Activated T-cell treated with anti-CD3 and anti-CD28 coated beads, Interleukin-2, amount 50 U/mL, for 24 hours (primary cell): ENCODE measurements around the gene FIBCD1.
"Not testable (repeated sequence)": the region's sequence is repeated elsewhere in the genome, so short reads cannot be mapped to it uniquely, and the experiment has no call there.

Source experiments
- DNase-seq: peaks from one replicate; pipeline ENCODE4 v3.0.0-alpha.2; 2020
- H3K27ac Mint-ChIP-seq: 2 replicates; pipeline ENCODE4 v1.8.0; 2020; ENCODE audit warnings: mild to moderate bottlenecking, mixed read lengths
- H3K27me3 Mint-ChIP-seq: 2 replicates; pipeline ENCODE4 v1.8.0; 2020; ENCODE audit warnings: mixed read lengths
- H3K36me3 Mint-ChIP-seq: 2 replicates; pipeline ENCODE4 v1.8.0; 2020; ENCODE audit warnings: low read depth, mixed read lengths
- H3K4me1 Mint-ChIP-seq: 2 replicates; pipeline ENCODE4 v1.8.0; 2020; ENCODE audit warnings: low read depth, mixed read lengths
- H3K4me3 Mint-ChIP-seq: 2 replicates; pipeline ENCODE4 v1.8.0; 2020; ENCODE audit warnings: mild to moderate bottlenecking, moderate library complexity, mixed read lengths
- H3K9me3 Mint-ChIP-seq: 2 replicates; pipeline ENCODE4 v1.8.0; 2020; ENCODE audit warnings: mixed read lengths

Gene FIBCD1

GRCh38 chr9:130963337-130963908, 24.4 kb upstream of the FIBCD1 start:
- Mint-ChIP-seq H3K27ac (no peak overlapping the region), H3K4me3 (no peak overlapping the region), H3K9me3 (peaks cover 3% of the 10 kb centered on the region), H3K27me3 (no peaks in the 10 kb centered on the region), H3K4me1 (no peaks in the 10 kb centered on the region), H3K36me3 (no peaks in the 10 kb centered on the region)
- no peak for DNase-seq

GRCh38 chr9:130962418-130963316, 23.6 kb upstream of the FIBCD1 start:
- DNase-seq, result no peak
- H3K4me3 Mint-ChIP-seq, result no peak overlapping the region
- peaks cover 3% of the 10 kb centered on the region for H3K9me3 Mint-ChIP-seq
- H3K4me1 Mint-ChIP-seq, result no peaks in the 10 kb centered on the region
- H3K27me3 Mint-ChIP-seq, result no peaks in the 10 kb centered on the region
- H3K36me3 Mint-ChIP-seq, result no peaks in the 10 kb centered on the region
- H3K27ac Mint-ChIP-seq, result no peak overlapping the region

GRCh38 chr9:130961511-130962300, 22.7 kb upstream of the FIBCD1 start:
- DNase-seq, result no peak
- Mint-ChIP-seq H3K36me3 (no peaks in the 10 kb centered on the region), H3K27me3 (no peaks in the 10 kb centered on the region), H3K9me3 (peaks cover 3% of the 10 kb centered on the region), H3K27ac (no peak overlapping the region), H3K4me1 (no peaks in the 10 kb centered on the region), H3K4me3 (no peak overlapping the region)

GRCh38 chr9:130960522-130961378, 21.7 kb upstream of the FIBCD1 start:
- peaks cover 3% of the 10 kb centered on the region for H3K9me3 Mint-ChIP-seq
- no peaks in the 10 kb centered on the region for H3K4me1 Mint-ChIP-seq
- peaks cover 7% of the 10 kb centered on the region for H3K27me3 Mint-ChIP-seq
- no peak overlapping the region for H3K4me3 Mint-ChIP-seq
- no peak overlapping the region for H3K27ac Mint-ChIP-seq
- DNase-seq, result no peak
- no peaks in the 10 kb centered on the region for H3K36me3 Mint-ChIP-seq

- H3K4me1 Mint-ChIP-seq, result no peaks in the 10 kb centered on the region
- H3K36me3 Mint-ChIP-seq, result no peaks in the 10 kb centered on the region
- DNase-seq, result no peak
- H3K9me3 Mint-ChIP-seq, result peaks cover 3% of the 10 kb centered on the region
- peaks cover 7% of the 10 kb centered on the region for H3K27me3 Mint-ChIP-seq
- H3K4me3 Mint-ChIP-seq, result no peak overlapping the region
- no peak overlapping the region for H3K27ac Mint-ChIP-seq
Measured at GRCh38 chr9:130959809-130960334, 20.8 kb upstream of the FIBCD1 start.

- DNase-seq, H3K36me3 Mint-ChIP-seq, H3K27ac Mint-ChIP-seq, H3K4me3 Mint-ChIP-seq, H3K4me1 Mint-ChIP-seq, H3K9me3 Mint-ChIP-seq, H3K27me3 Mint-ChIP-seq: not testable (repeated sequence)
Measured at GRCh38 chr9:130958564-130958963, 19.5 kb upstream of the FIBCD1 start.

- H3K27me3 Mint-ChIP-seq, result peaks cover 10% of the 10 kb centered on the region
- DNase-seq, result no peak
- H3K4me1 Mint-ChIP-seq, result no peaks in the 10 kb centered on the region
- H3K4me3 Mint-ChIP-seq, result no peak overlapping the region
- no peak overlapping the region for H3K27ac Mint-ChIP-seq
- peaks cover 3% of the 10 kb centered on the region for H3K9me3 Mint-ChIP-seq
- no peaks in the 10 kb centered on the region for H3K36me3 Mint-ChIP-seq
Measured at GRCh38 chr9:130957451-130958203, 18.6 kb upstream of the FIBCD1 start.

GRCh38 chr9:130956636-130957450, 17.8 kb upstream of the FIBCD1 start:
- no peak for DNase-seq
- no peak overlapping the region for H3K4me3 Mint-ChIP-seq
- H3K4me1 Mint-ChIP-seq, result no peaks in the 10 kb centered on the region
- peaks cover 17% of the 10 kb centered on the region for H3K27me3 Mint-ChIP-seq
- H3K9me3 Mint-ChIP-seq, result peaks cover 3% of the 10 kb centered on the region
- H3K27ac Mint-ChIP-seq, result no peak overlapping the region
- no peaks in the 10 kb centered on the region for H3K36me3 Mint-ChIP-seq

GRCh38 chr9:130955947-130956621, 17.0 kb upstream of the FIBCD1 start:
- no peaks in the 10 kb centered on the region for H3K36me3 Mint-ChIP-seq

GRCh38 chr9:130954925-130955324, 15.9 kb upstream of the FIBCD1 start:
- not testable (repeated sequence) for H3K4me3 Mint-ChIP-seq, H3K9me3 Mint-ChIP-seq, H3K36me3 Mint-ChIP-seq, DNase-seq, H3K27ac Mint-ChIP-seq, H3K4me1 Mint-ChIP-seq
- peaks cover 21% of the 10 kb centered on the region for H3K27me3 Mint-ChIP-seq

More at GRCh38 chr9:130955947-130956621, 17.0 kb upstream of the FIBCD1 start:
- H3K27ac Mint-ChIP-seq, result no peak overlapping the region
- peaks cover 3% of the 10 kb centered on the region for H3K9me3 Mint-ChIP-seq
- peaks cover 17% of the 10 kb centered on the region for H3K27me3 Mint-ChIP-seq
- H3K4me3 Mint-ChIP-seq, result no peak overlapping the region
- no peaks in the 10 kb centered on the region for H3K4me1 Mint-ChIP-seq
- no peak for DNase-seq

- Mint-ChIP-seq H3K27ac (no peak overlapping the region), H3K9me3 (peaks cover 8% of the 10 kb centered on the region), H3K36me3 (no peaks in the 10 kb centered on the region), H3K4me1 (no peaks in the 10 kb centered on the region), H3K4me3 (no peak overlapping the region), H3K27me3 (peaks cover 27% of the 10 kb centered on the region)
- DNase-seq, result no peak
Measured at GRCh38 chr9:130954317-130954716, 15.3 kb upstream of the FIBCD1 start.

- Mint-ChIP-seq H3K27me3 (peaks cover 44% of the 10 kb centered on the region), H3K4me3 (no peak overlapping the region), H3K27ac (no peak overlapping the region), H3K36me3 (no peaks in the 10 kb centered on the region), H3K9me3 (peaks cover 5% of the 10 kb centered on the region), H3K4me1 (no peaks in the 10 kb centered on the region)
- DNase-seq, result no peak
Measured at GRCh38 chr9:130952065-130952762, 13.2 kb upstream of the FIBCD1 start.
